Astrocyte of the cerebellum (primary cell): ENCODE measurements around the gene TIGD1.

Experiments used
- DNase-seq: peaks from one replicate; pipeline ENCODE4 v3.0.0-alpha.2; 2011; ENCODE audit warnings: low read depth
- H3K4me3 ChIP-seq: 2 replicates; pipeline ENCODE4 v1.5.1; 2011; ENCODE audit warnings: mild to moderate bottlenecking, low read depth, low read length, moderate library complexity
- CTCF ChIP-seq: IDR thresholded peaks from 2 replicates; pipeline ENCODE4 v1.5.1; 2012; ENCODE audit warnings: low read length, low read depth, moderate library complexity, mild to moderate bottlenecking; ENCODE audit errors: missing control alignments
- in situ Hi-C: cut with HindIII; loops from 2 replicates; pipeline ENCODE4 v1.10.0; 2017; ENCODE audit warnings: low sequenced_read_pairs

The TIGD1 gene

GRCh38 chr2:232577841-232578240, 27.5 kb upstream of the TIGD1 start:
- no peak for TF ChIP-seq CTCF
- in situ Hi-C loops: no loop called here
- no peak overlapping the region for H3K4me3 ChIP-seq
- DNase-seq: no peak

GRCh38 chr2:232576995-232577394, 26.6 kb upstream of the TIGD1 start:
- TF ChIP-seq CTCF: no peak
- DNase-seq: peak; percentile 48
- no peak overlapping the region for H3K4me3 ChIP-seq
- in situ Hi-C loops: no loop called here

- no peak for DNase-seq
- no peak overlapping the region for H3K4me3 ChIP-seq
- in situ Hi-C loops: no loop called here
- TF ChIP-seq CTCF: no peak
Measured at GRCh38 chr2:232575404-232575746, 25.0 kb upstream of the TIGD1 start.

- DNase-seq: no peak
- no peak for TF ChIP-seq CTCF
- in situ Hi-C loops: no loop called here
- no peak overlapping the region for H3K4me3 ChIP-seq
Measured at GRCh38 chr2:232574674-232575403, 24.5 kb upstream of the TIGD1 start.

- no peak overlapping the region for H3K4me3 ChIP-seq
- TF ChIP-seq CTCF: no peak
- in situ Hi-C loops: no loop called here
- no peak for DNase-seq
Measured at GRCh38 chr2:232573771-232574435, 23.5 kb upstream of the TIGD1 start.

GRCh38 chr2:232573042-232573441, 22.7 kb upstream of the TIGD1 start:
- H3K4me3 ChIP-seq: no peak overlapping the region
- TF ChIP-seq CTCF: no peak
- in situ Hi-C loops: no loop called here
- no peak for DNase-seq
